B cell (primary cell): ENCODE measurements around the gene ITIH2.

ENCODE experiments used
- CTCF ChIP-seq: fragments of 200-600 bp; IDR thresholded peaks from one replicate; pipeline ENCODE4 v1.8.0; 2022; ENCODE audit warnings: antibody characterized with exemption, mild to moderate bottlenecking
- EZH2 ChIP-seq: IDR thresholded peaks from 2 replicates; pipeline ENCODE4 v1.6.1; 2012; ENCODE audit warnings: borderline replicate concordance, low read depth, mild to moderate bottlenecking, moderate library complexity, low read length; ENCODE audit not compliant: insufficient read depth, poor library complexity, severe bottlenecking

GRCh38 chr10:7687228-7687907 lies 15.7 kb upstream of the ITIH2 start:
- TF ChIP-seq CTCF (peak; percentile 76), EZH2 (no peak)
